ENCODE measurements around the gene PLD5.

Gene PLD5

DNA sequence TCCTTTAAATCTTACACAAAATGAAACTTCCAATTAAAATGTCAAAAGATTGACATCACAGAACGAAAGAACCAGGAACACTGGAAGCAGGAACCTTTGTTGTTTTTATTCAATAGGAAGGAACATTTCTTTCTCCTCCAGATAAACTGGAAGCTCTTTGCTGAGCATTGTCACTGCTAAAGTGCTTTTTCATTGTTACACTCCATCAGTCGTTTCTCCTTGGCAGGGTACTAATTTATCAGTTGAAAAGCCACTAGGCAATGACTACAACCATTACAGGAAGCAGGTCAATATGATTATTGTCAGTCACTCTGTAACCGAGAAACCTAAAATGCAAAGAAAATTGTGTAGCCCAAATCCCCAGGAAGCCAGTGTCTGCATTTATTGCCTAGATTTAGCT, 362.4 kb downstream of the PLD5 start:
- no peak overlapping the region for H3K4me3 ChIP-seq (ENCODE audit: control insufficient read depth, low read depth, low read length)
- DNase-seq (ENCODE audit: low read depth): no peak
- TF ChIP-seq, protein P1, sequence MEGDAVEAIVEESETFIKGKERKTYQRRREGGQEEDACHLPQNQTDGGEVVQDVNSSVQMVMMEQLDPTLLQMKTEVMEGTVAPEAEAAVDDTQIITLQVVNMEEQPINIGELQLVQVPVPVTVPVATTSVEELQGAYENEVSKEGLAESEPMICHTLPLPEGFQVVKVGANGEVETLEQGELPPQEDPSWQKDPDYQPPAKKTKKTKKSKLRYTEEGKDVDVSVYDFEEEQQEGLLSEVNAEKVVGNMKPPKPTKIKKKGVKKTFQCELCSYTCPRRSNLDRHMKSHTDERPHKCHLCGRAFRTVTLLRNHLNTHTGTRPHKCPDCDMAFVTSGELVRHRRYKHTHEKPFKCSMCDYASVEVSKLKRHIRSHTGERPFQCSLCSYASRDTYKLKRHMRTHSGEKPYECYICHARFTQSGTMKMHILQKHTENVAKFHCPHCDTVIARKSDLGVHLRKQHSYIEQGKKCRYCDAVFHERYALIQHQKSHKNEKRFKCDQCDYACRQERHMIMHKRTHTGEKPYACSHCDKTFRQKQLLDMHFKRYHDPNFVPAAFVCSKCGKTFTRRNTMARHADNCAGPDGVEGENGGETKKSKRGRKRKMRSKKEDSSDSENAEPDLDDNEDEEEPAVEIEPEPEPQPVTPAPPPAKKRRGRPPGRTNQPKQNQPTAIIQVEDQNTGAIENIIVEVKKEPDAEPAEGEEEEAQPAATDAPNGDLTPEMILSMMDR (conservative IDR thresholded peaks at IDR 0.05; ENCODE audit: control insufficient read depth, insufficient read depth, low read depth, low read length): no peak

DNA sequence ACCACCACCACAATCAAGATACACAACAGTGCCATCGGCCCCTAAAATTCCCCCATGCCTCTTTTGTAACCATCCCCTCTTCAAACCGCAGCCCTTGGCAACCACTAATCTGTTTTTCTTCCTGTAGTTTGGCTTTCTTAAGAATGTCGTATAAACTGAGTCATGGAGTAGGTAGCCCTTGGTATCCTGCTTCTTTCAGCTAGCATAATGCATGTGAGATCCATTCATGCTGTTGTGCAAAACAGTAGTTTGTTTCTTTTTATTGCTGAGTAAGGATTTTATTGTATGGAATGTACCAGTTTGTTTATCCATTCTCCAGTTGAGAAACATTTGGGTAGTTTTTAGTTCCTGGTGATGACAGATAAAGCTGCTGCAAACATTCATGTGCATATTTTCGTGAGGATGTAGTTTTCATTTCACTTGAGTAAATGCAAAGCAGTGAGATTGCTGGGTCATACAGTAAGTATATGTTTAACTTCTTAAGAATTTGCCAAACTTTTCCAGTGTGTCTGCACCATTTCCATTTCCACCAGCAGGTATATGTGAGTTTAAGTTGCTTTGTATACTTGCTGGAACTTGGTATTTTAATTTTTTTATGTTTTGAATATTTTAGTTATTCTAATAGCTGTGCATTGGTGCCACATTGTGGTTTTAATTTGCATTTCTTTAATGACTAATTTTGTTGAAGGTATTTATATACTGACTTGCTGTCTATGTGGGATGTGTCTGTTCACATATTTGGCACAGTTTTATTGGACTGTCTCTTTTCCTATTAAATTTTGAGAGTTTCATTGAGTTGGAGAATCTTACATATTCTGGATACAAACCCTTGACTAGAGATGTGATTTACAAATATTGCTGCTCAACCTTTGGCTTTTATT, 377.2 kb downstream of the PLD5 start:
- DNase-seq (ENCODE audit: low read depth): peak; percentile 61
- no peak overlapping the region for H3K4me3 ChIP-seq (ENCODE audit: control insufficient read depth, low read depth, low read length)
- TF ChIP-seq, protein P1 (conservative IDR thresholded peaks at IDR 0.05; ENCODE audit: control insufficient read depth, insufficient read depth, low read depth, low read length): no peak

DNA sequence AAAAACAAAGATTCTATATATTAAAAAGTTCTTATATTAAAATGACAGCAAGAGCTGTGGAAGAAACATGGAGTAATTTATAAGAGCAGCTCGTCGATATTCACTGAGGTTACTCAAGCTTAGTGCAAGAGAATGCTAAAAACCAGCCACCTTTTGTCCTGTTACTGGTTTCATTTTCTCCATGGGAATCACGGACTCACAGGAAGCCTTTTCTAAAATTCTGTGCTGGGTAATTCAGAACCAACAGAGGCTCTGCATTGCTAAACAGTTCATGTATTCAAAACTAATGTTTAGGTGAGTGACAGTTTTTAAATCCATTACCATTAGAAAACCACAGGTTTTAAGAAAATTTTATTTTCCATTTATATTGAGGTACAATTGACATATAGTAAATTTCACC, 377.8 kb downstream of the PLD5 start:
- no peak overlapping the region for H3K4me3 ChIP-seq (ENCODE audit: control insufficient read depth, low read depth, low read length)
- peak; percentile 5 for DNase-seq (ENCODE audit: low read depth)

DNA sequence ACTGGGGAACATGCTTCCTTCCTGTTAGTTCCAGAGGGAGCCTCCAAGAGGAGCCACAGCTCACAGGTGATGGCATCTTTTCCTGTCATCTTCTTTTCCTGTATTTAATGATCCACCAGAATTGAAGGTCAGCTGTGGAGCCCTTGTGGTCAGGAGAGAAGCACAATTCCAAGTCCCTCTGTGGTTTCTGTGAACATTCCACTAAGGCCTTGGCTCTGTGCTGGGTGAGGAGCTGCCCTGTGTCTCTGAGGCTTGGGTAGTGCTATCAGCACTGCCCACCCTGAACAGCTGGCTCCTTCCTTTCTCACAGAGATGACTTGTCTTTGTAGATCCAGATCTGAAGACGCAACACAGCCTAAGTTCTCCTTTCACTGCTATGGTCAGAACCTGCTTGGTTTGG, 383.7 kb downstream of the PLD5 start:
- DNase-seq (ENCODE audit: low read depth): no peak
- TF ChIP-seq, protein P1 (conservative IDR thresholded peaks at IDR 0.05; ENCODE audit: control insufficient read depth, insufficient read depth, low read depth, low read length): no peak
- H3K4me3 ChIP-seq (ENCODE audit: control insufficient read depth, low read depth, low read length): no peak overlapping the region

More for the DNA sequence above, 377.8 kb downstream of the PLD5 start:
- TF ChIP-seq, protein P1 (conservative IDR thresholded peaks at IDR 0.05; ENCODE audit: control insufficient read depth, insufficient read depth, low read depth, low read length): no peak

DNA sequence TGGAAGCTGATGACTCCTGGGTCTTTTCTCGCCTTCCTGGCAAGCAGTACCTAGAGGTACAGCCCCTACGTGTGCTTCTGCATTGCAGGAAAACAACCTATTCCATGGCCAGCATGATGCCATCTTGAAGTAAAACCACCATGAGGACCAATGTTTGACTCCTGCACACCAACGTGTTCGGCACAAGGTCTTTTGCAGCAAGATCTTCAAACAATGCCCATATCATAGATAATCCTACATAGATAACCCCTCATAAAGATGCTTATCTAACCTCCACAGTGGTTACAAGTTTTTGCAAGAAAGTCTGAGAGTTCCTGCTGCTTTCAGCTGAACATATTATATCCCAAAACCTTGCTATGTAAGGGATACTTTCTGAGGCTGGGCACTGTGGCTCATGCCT, 384.5 kb downstream of the PLD5 start:
- H3K4me3 ChIP-seq (ENCODE audit: control insufficient read depth, low read depth, low read length): no peak overlapping the region
- TF ChIP-seq, protein P1 (conservative IDR thresholded peaks at IDR 0.05; ENCODE audit: control insufficient read depth, insufficient read depth, low read depth, low read length): no peak
- no peak for DNase-seq (ENCODE audit: low read depth)

DNA sequence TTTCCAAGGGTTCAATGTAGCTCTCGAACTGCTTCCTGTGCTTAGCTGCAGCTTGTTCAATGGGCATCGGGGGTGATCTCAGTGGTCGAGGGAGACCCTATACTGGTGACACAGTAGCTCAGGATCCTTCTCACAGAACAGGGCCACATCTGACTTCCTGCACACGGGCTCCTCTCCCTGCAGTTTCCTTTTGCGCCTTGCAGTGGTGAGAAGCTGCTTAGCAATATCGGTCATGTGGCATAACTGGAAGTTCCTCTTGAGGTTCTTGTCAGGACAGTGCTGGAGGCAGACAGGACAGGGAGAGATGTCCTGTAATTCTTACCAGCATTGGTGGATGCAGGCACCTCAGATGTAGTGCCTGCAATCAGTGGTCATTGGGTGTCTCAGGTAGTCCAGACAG, 385.1 kb downstream of the PLD5 start:
- no peak overlapping the region for H3K4me3 ChIP-seq (ENCODE audit: control insufficient read depth, low read depth, low read length)
- no peak for DNase-seq (ENCODE audit: low read depth)
- TF ChIP-seq, protein P1 (conservative IDR thresholded peaks at IDR 0.05; ENCODE audit: control insufficient read depth, insufficient read depth, low read depth, low read length): no peak

All from fibroblast of mammary gland (primary cell).